ENCODE measurements around the gene TICAM1. TPM values are rescaled to one million over a fixed set of nuclear protein-coding genes. Genes with fewer than 3 reads are reported as not detected.
"Not testable (repeated sequence)": the region's sequence is repeated elsewhere in the genome, so short reads cannot be mapped to it uniquely, and the experiment has no call there.

Gene TICAM1
- total and polyA plus RNA-seq, 10 of the 15 experiments (the other 5 are each of a cell fraction or from before 2014, with no cell fraction given) = 0.31 to 31.1 (median 5.3) TPM

DNA sequence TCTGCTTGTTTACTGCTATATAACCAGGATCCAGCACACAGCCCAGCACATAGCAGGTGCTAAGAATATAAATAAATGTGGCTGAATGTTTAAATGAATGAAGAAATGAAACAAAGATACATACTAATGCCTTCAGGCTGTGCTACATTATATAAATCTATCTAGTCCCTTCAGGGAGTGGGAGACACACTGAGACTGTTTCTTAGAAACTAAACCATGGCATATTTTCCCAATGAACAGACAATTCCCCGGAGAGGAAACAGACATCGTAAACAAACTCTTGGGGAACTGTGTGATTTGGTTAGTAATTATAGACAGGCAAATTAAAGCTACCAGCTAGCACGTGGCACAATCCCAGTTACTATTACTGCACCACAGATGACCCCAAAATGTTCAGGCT is 49.7 kb downstream of the TICAM1 start (continued):
- TF ChIP-seq EZH2 (IDR thresholded peaks at IDR 0.05; ENCODE audit: borderline replicate concordance, control insufficient read depth, low read depth, low read length) (no peak), NBN (IDR thresholded peaks at IDR 0.05) (no peak), NR2F1 (conservative IDR thresholded peaks at IDR 0.05) (no peak), ZNF207 (IDR thresholded peaks at IDR 0.05; ENCODE audit: borderline replicate concordance) (no peak)

DNA sequence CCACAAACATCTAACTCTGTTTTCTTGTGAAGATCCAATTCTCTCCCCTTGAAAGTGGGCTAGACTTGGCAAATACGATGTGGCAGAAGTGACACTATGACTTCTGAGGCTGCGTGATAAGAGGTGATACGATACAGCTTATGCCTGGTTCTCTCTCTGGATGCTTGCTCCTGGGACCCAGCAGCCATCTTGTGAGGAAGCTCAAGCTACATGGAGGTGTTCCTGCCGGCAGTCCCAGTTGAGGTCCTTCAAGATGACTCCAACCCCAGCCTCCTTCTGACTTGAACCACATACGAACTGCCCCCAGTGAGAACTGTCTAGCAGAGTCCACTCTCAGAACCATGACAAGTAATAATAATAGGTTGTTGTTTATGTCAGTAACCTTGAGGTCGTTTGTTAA is 50.7 kb downstream of the TICAM1 start:
- ChIA-PET SMC1A (ENCODE audit: uncharacterized antibody, unreplicated experiment) (interaction anchor here (1.2 kb wide), 1 partner anchor 10 kb away, joined by 5 read pairs; the partner anchor contains the start of gene FEM1A), RAD21 (ENCODE audit: unreplicated experiment) (no interaction called here), CTCF (no interaction called here), POLR2A (no interaction called here)
- Histone ChIP-seq H3K36me3 (ENCODE audit: control insufficient read depth in 2 of 2, insufficient read depth in 2 of 2, low read length in 1 of 2) (no peaks in the 10 kb centered on the region), H3K27me3 (replicated peaks in 1 of 2; ENCODE audit: control insufficient read depth in 2 of 2, insufficient read depth in 2 of 2, low read length in 1 of 2) (no peaks in the 10 kb centered on the region; a peak in 1 of 4 replicates), H3K79me2 (ENCODE audit: control insufficient read depth, insufficient read depth, low read length) (no peaks in the 10 kb centered on the region), H3K4me1 (ENCODE audit: control insufficient read depth, insufficient read depth, low read length) (no peaks in the 10 kb centered on the region), H2AFZ (ENCODE audit: control insufficient read depth, low read depth, low read length) (no peak overlapping the region), H3K9ac (ENCODE audit: control insufficient read depth, insufficient read depth, low read length) (no peak overlapping the region), H3K9me3 (replicated peaks; ENCODE audit: control insufficient read depth, insufficient read depth, low read length) (no peaks in the 10 kb centered on the region; the same call in 2 of the 3 replicates), H4K20me1 (ENCODE audit: control insufficient read depth, insufficient read depth) (no peaks in the 10 kb centered on the region), H3K4me3 (no peak overlapping the region), H3K4me2 (ENCODE audit: control insufficient read depth, insufficient read depth) (no peak overlapping the region), H3K27ac (ENCODE audit: control insufficient read depth, insufficient read depth) (no peak overlapping the region)
- 44% methylated on average over 6 of the region's 6 CpGs for WGBS (ENCODE audit: insufficient coverage, insufficient replicate concordance, low lambda C conversion rate, missing lambda C conversion rate)
- BruUV-seq (replicated peaks) = no TSS peak
- DNase-seq (ENCODE audit: low read depth, low spot score) (no peak), FAIRE-seq (no peak), ATAC-seq (no peak)
- in situ Hi-C loops (cut with MboI) = no loop called here
- intact Hi-C loops (cut with micrococcal nuclease; ENCODE audit: unreplicated experiment) = no loop called here
- TF ChIP-seq MXI1 (IDR thresholded peaks at IDR 0.05; ENCODE audit: low read depth, low read length) = no peak
- TF ChIP-seq YY1 (IDR thresholded peaks at IDR 0.05; ENCODE audit: low read depth, low read length) = peak; percentile 58
- no peak for TF ChIP-seq CBFB (IDR thresholded peaks at IDR 0.05; ENCODE audit: low read depth)
- TF ChIP-seq FOXK2 (IDR thresholded peaks at IDR 0.05) = no peak

DNA sequence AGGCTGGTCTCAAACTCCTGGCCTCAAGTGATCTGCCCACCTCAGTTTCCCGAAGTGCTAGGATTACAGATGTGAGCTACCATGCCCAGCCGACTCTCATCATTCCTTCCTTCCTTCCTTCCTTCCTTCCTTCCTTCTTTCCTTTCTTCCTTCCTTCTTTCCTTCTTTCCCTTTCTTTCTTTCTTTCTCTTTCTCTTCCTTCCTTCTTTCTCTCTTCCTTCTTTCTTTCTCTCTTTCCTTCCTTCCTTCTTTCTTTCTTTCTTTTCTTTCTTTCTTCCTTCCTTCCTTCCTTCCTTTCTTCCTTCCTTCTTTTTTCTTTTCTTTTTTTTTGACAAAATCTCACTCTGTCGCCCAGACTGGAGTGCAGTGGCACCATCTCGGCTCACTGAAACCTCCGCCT is 53.4 kb downstream of the TICAM1 start:
- CTCF ChIA-PET = interaction anchor here (1.3 to 2.3 kb wide), 2 partner anchors 13 to 45 kb away, joined by 4 to 8 read pairs; no protein-coding TSS in a partner anchor
- FAIRE-seq; ATAC-seq; H2AFZ ChIP-seq (ENCODE audit: control insufficient read depth, low read depth, low read length); H3K9ac ChIP-seq (ENCODE audit: control insufficient read depth, insufficient read depth, low read length); intact Hi-C loops (cut with micrococcal nuclease; ENCODE audit: unreplicated experiment); H3K4me3 ChIP-seq; SMC1A ChIA-PET (ENCODE audit: uncharacterized antibody, unreplicated experiment); H3K4me2 ChIP-seq (ENCODE audit: control insufficient read depth, insufficient read depth); H3K27me3 ChIP-seq (replicated peaks in 1 of 2; ENCODE audit: control insufficient read depth in 2 of 2, insufficient read depth in 2 of 2, low read length in 1 of 2); H3K4me1 ChIP-seq (ENCODE audit: control insufficient read depth, insufficient read depth, low read length); H3K79me2 ChIP-seq (ENCODE audit: control insufficient read depth, insufficient read depth, low read length); RAD21 ChIA-PET (ENCODE audit: unreplicated experiment); in situ Hi-C loops (cut with MboI); DNase-seq (ENCODE audit: low read depth, low spot score); H3K9me3 ChIP-seq (replicated peaks; ENCODE audit: control insufficient read depth, insufficient read depth, low read length); BruUV-seq (replicated peaks); H3K36me3 ChIP-seq (ENCODE audit: control insufficient read depth in 2 of 2, insufficient read depth in 2 of 2, low read length in 1 of 2); POLR2A ChIA-PET; H4K20me1 ChIP-seq (ENCODE audit: control insufficient read depth, insufficient read depth); H3K27ac ChIP-seq (ENCODE audit: control insufficient read depth, insufficient read depth): not testable (repeated sequence)
- 34% methylated on average over 5 of the region's 5 CpGs for WGBS (ENCODE audit: insufficient coverage, insufficient replicate concordance, low lambda C conversion rate, missing lambda C conversion rate)
